HCT116 (cell line): ENCODE measurements around the gene ADI1. TPM values are rescaled to one million over a fixed set of nuclear protein-coding genes. Genes with fewer than 3 reads are reported as not detected.

Experiments
- ATAC-seq: fragments of 200-7000 bp; cut with Tn5 transposase; 2 replicates; pipeline ENCODE4 v1.9.1; 2020; ENCODE audit warnings: mild to moderate bottlenecking, moderate library complexity
- BruUV-seq: library from RNA; stranded (reverse); fragments of 400-500 nt; replicated peaks from 2 replicates; lab custom pipeline; 2021; lab: Mats Ljungman, UMichigan
- CTCF ChIA-PET: fragments of 300-600 bp; sonication (Branson Sonifier 250); formaldehyde crosslinking; loops from one replicate; lab custom pipeline; 2021; ENCODE audit warnings: antibody characterized with exemption; lab: Charles Lee
- POLR2A ChIA-PET: fragments of 300-600, 350-600 bp; sonication (Branson Sonifier 250); formaldehyde crosslinking; loops from one replicate; lab custom pipeline; 2021; ENCODE audit warnings: antibody characterized with exemption; lab: Charles Lee
- RAD21 ChIA-PET, 2 experiments: fragments of 300-600 bp; sonication (Branson Sonifier 250); formaldehyde crosslinking; loops; one replicate each; lab custom pipeline; 2023; ENCODE audit warnings: low total read pairs in 2 of 2; ENCODE audit not compliant: uncharacterized antibody in 2 of 2, unreplicated experiment in 2 of 2, low non-redundant PET in 1 of 2; lab: Charles Lee
- DNase-seq: peaks from one replicate; pipeline ENCODE4 v3.0.0-alpha.2; 2010; ENCODE audit warnings: low read depth, low spot score
- H2AFZ ChIP-seq: fragments of 200-600 bp; shearing (Covaris generic), sonication (generic); 2 replicates; pipeline ENCODE4 v1.6.1; 2017; ENCODE audit warnings: low read depth, mixed run types, mixed read lengths, antibody characterized with exemption, low read length; ENCODE audit not compliant: poor library complexity, severe bottlenecking
- H3K27ac ChIP-seq: 2 replicates; pipeline ENCODE4 v1.5.1; 2012; ENCODE audit warnings: low read depth, low read length
- H3K27me3 ChIP-seq: fragments of 200-600 bp; sonication (generic); 2 replicates; pipeline ENCODE4 v1.6.1; 2016; ENCODE audit warnings: mixed run types, low read length, mixed read lengths; ENCODE audit not compliant: insufficient read depth
- H3K36me3 ChIP-seq, 2 experiments: fragments of 200-500 bp in 1 of 2; fragments of 200-600 bp in 1 of 2; sonication (Bioruptor generic) in 1 of 2; sonication (generic) in 1 of 2; 2 replicates each; pipeline versions ENCODE4 v1.5.1 to v1.6.1; 2014 to 2016; ENCODE audit warnings: low read length in 2 of 2, inconsistent platforms in 1 of 2, mixed read lengths in 1 of 2, mixed run types in 1 of 2; ENCODE audit not compliant: insufficient read depth in 2 of 2, control insufficient read depth in 1 of 2
- H3K4me1 ChIP-seq, 2 experiments: fragments of 200-600 bp in 1 of 2; sonication (generic) in 1 of 2; 2 replicates each; pipeline versions ENCODE4 v1.5.1 to v1.6.1; 2012 to 2017; ENCODE audit warnings: low read length in 2 of 2, inconsistent platforms in 1 of 2, mild to moderate bottlenecking in 1 of 2, mixed read lengths in 1 of 2, mixed run types in 1 of 2, moderate library complexity in 1 of 2; ENCODE audit not compliant: insufficient read depth in 2 of 2, control insufficient read depth in 1 of 2
- H3K4me2 ChIP-seq: fragments of 200-600 bp; sonication (generic); 2 replicates; pipeline ENCODE4 v1.6.1; 2017; ENCODE audit warnings: mixed run types, low read length, mixed read lengths
- H3K4me3 ChIP-seq, 2 experiments: fragments of 200-600 bp in 1 of 2; sonication (generic) in 1 of 2; replicated peaks in 1 of 2; 2 replicates each; pipeline ENCODE4 v1.5.1; 2011 to 2016; ENCODE audit warnings: low read length in 2 of 2, control low read depth in 1 of 2, low read depth in 1 of 2, mild to moderate bottlenecking in 1 of 2, mixed read lengths in 1 of 2, mixed run types in 1 of 2
- H3K79me2 ChIP-seq: fragments of 200-600 bp; sonication (generic); 2 replicates; pipeline ENCODE4 v1.6.1; 2017; ENCODE audit warnings: mild to moderate bottlenecking, mixed run types, low read length, moderate library complexity, mixed read lengths; ENCODE audit not compliant: insufficient read depth
- H3K9ac ChIP-seq: fragments of 200-600 bp; sonication (generic); 2 replicates; pipeline ENCODE4 v1.6.1; 2016; ENCODE audit warnings: low read length, mixed read lengths
- H3K9me2 ChIP-seq: fragments of 200-600 bp; sonication (generic), shearing (Covaris generic); 2 replicates; pipeline ENCODE4 v1.6.1; 2017; ENCODE audit warnings: mixed run types, mild to moderate bottlenecking, moderate library complexity; ENCODE audit not compliant: insufficient read depth
- H3K9me3 ChIP-seq, 2 experiments: fragments of 200-500 bp in 1 of 2; fragments of 200-600 bp in 1 of 2; sonication (Bioruptor generic) in 1 of 2; sonication (generic) in 1 of 2; 2 replicates each; pipeline ENCODE4 v1.6.1; 2014 to 2017; ENCODE audit warnings: low read length in 2 of 2, mixed read lengths in 2 of 2, inconsistent platforms in 1 of 2, low read depth in 1 of 2, mild to moderate bottlenecking in 1 of 2, mixed run types in 1 of 2, moderate library complexity in 1 of 2; ENCODE audit not compliant: control insufficient read depth in 1 of 2, insufficient read depth in 1 of 2
- H4K20me1 ChIP-seq: fragments of 200-600 bp; sonication (generic), shearing (Covaris generic); 2 replicates; pipeline ENCODE4 v1.6.1; 2017; ENCODE audit warnings: mixed run types, mild to moderate bottlenecking, moderate library complexity; ENCODE audit not compliant: insufficient read depth
- ATF3 ChIP-seq: IDR thresholded peaks from 2 replicates; pipeline ENCODE4 v1.6.1; 2012
- ELF1 ChIP-seq: IDR thresholded peaks from 2 replicates; pipeline ENCODE4 v1.6.1; 2012; ENCODE audit warnings: low read depth, borderline replicate concordance
- EZH2 ChIP-seq: fragments of 200-600 bp; sonication (generic); IDR thresholded peaks from 2 replicates; pipeline ENCODE4 v1.6.1; 2017; ENCODE audit warnings: antibody characterized with exemption, mixed run types
- EZH2phosphoT487 ChIP-seq: fragments of 200-600 bp; IDR thresholded peaks from 2 replicates; pipeline ENCODE4 v1.6.1; 2018; ENCODE audit warnings: antibody characterized with exemption, borderline replicate concordance
- FOSL1 ChIP-seq: IDR thresholded peaks from 2 replicates; pipeline ENCODE4 v1.6.1; 2012; ENCODE audit warnings: low read depth
- JUND ChIP-seq: IDR thresholded peaks from 2 replicates; pipeline ENCODE4 v1.6.1; 2012
- MAX ChIP-seq: IDR thresholded peaks from 2 replicates; pipeline ENCODE4 v1.6.1; 2012
- POLR2A ChIP-seq: IDR thresholded peaks from 2 replicates; pipeline ENCODE4 v1.7.0; 2011; ENCODE audit warnings: borderline replicate concordance; ENCODE audit not compliant: insufficient read depth, insufficient read length; ENCODE audit errors: extremely low read depth
- POLR2AphosphoS5 ChIP-seq: IDR thresholded peaks from 2 replicates; pipeline ENCODE4 v1.6.1; 2011; ENCODE audit warnings: mild to moderate bottlenecking, low read depth, low read length, moderate library complexity
- RAD21 ChIP-seq: IDR thresholded peaks from 2 replicates; pipeline ENCODE4 v1.6.1; 2012; ENCODE audit warnings: low read depth, mild to moderate bottlenecking
- REST ChIP-seq: IDR thresholded peaks from 2 replicates; pipeline ENCODE4 v1.6.1; 2012; ENCODE audit warnings: low read depth
- SIN3A ChIP-seq: IDR thresholded peaks from 2 replicates; pipeline ENCODE4 v1.6.1; 2012; ENCODE audit warnings: low read depth
- SP1 ChIP-seq: IDR thresholded peaks from 2 replicates; pipeline ENCODE4 v1.6.1; 2012; ENCODE audit warnings: low read depth
- TCF7L2 ChIP-seq: IDR thresholded peaks from 2 replicates; pipeline ENCODE4 v1.7.0; 2011; ENCODE audit warnings: borderline replicate concordance, inconsistent platforms; ENCODE audit not compliant: insufficient read depth, insufficient read length; ENCODE audit errors: extremely low read depth
- YY1 ChIP-seq: IDR thresholded peaks from 2 replicates; pipeline ENCODE4 v1.6.1; 2011; ENCODE audit warnings: low read length, low read depth, moderate library complexity, mild to moderate bottlenecking; ENCODE audit not compliant: insufficient replicate concordance; ENCODE audit errors: extremely low read depth
- ZBTB33 ChIP-seq: IDR thresholded peaks from 2 replicates; pipeline ENCODE4 v1.6.1; 2011; ENCODE audit warnings: mild to moderate bottlenecking, low read length, moderate library complexity; ENCODE audit not compliant: insufficient replicate concordance; ENCODE audit errors: extremely low read depth
- ZFX ChIP-seq: fragments of 450-650 bp; IDR thresholded peaks from 2 replicates; pipeline ENCODE4 v1.6.1; 2017
- ZNF274 ChIP-seq: fragments of 200-500 bp; sonication (Bioruptor generic); IDR thresholded peaks from 2 replicates; pipeline ENCODE4 v1.6.1; 2014; ENCODE audit warnings: mild to moderate bottlenecking, low read depth, low read length, inconsistent platforms
- intact Hi-C: fragments of 100-400 bp; cut with micrococcal nuclease; formaldehyde crosslinking; loops from 2 replicates; pipeline ENCODE4 v1.10.0; 2022
- total RNA-seq: library from RNA; stranded (reverse); gene quantifications from one replicate; pipeline ENCODE4 v1.2.1, GENCODE V29; 2021; ENCODE audit not compliant: unreplicated experiment

The ADI1 gene
- total RNA-seq, 1 experiment from 2014 or later: 27.0 TPM

- ChIA-PET CTCF (interaction anchor here (1.1 kb wide), 1 partner anchor 57 kb away, joined by 3 read pairs; no protein-coding TSS in a partner anchor), POLR2A (no interaction called here), RAD21 (no interaction called here)
- BruUV-seq: no TSS peak
- Histone ChIP-seq H4K20me1 (no peaks in the 10 kb centered on the region), H3K9ac (no peak overlapping the region), H2AFZ (no peak overlapping the region), H3K4me2 (no peak overlapping the region), H3K79me2 (no peaks in the 10 kb centered on the region), H3K9me3 (no peaks in the 10 kb centered on the region), H3K27me3 (no peaks in the 10 kb centered on the region), H3K36me3 (peaks cover 0 to 2% of the 10 kb centered on the region in 2 experiments; a peak in 1 of 4 replicates), H3K4me3 (no peak overlapping the region), H3K9me2 (no peaks in the 10 kb centered on the region), H3K4me1 (no peaks in the 10 kb centered on the region), H3K27ac (no peak overlapping the region)
- TF ChIP-seq YY1 (no peak), MAX (no peak), REST (no peak), SIN3A (no peak), ELF1 (no peak), TCF7L2 (no peak), EZH2 (no peak), SP1 (no peak), POLR2A (no peak), ATF3 (no peak), JUND (no peak), RAD21 (no peak), FOSL1 (no peak), ZBTB33 (no peak), ZFX (no peak), ZNF274 (no peak), EZH2phosphoT487 (no peak), POLR2AphosphoS5 (no peak)
- intact Hi-C loops: no loop called here
- ATAC-seq (no peak), DNase-seq (no peak)
Observed at GRCh38 chr2:3480352-3481010, 38.9 kb downstream of the ADI1 start.
